ENCODE measurements around the gene BCAS3.

Gene BCAS3

GRCh38 chr17:61260071-61260797 is 582.6 kb downstream of the BCAS3 start:
- DNase-seq (ENCODE audit: low spot score), result no peak

GRCh38 chr17:61261001-61261637 is 583.5 kb downstream of the BCAS3 start:
- no peak for DNase-seq (ENCODE audit: low spot score)

- no peak for DNase-seq (ENCODE audit: low spot score)
Observed at GRCh38 chr17:61265397-61265796, 587.7 kb downstream of the BCAS3 start.

- no peak for DNase-seq (ENCODE audit: low spot score)
Observed at GRCh38 chr17:61267847-61268246, 590.2 kb downstream of the BCAS3 start.

GRCh38 chr17:61275395-61275794 is 597.7 kb downstream of the BCAS3 start:
- no peak for DNase-seq (ENCODE audit: low spot score)

DNA sequence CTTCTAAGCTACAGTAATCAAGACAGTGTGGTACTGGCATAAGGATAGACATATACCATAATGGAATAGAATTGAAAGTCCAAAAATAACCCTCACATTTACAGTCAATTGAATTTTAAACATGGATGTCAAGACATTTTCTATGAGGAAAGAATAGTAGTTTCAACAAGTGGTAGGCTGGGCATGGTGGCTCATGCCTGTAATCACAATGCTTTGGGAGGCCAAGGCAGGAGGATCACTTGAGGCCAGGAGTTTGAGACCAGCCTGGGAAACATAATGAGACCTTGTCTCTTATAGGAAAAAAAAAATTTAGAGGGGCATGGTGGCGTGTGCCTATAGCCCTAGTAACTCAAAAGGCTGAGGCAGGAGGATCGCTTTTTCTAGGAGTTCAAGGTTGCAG is 599.2 kb downstream of the BCAS3 start:
- DNase-seq (ENCODE audit: low spot score), result no peak

DNA sequence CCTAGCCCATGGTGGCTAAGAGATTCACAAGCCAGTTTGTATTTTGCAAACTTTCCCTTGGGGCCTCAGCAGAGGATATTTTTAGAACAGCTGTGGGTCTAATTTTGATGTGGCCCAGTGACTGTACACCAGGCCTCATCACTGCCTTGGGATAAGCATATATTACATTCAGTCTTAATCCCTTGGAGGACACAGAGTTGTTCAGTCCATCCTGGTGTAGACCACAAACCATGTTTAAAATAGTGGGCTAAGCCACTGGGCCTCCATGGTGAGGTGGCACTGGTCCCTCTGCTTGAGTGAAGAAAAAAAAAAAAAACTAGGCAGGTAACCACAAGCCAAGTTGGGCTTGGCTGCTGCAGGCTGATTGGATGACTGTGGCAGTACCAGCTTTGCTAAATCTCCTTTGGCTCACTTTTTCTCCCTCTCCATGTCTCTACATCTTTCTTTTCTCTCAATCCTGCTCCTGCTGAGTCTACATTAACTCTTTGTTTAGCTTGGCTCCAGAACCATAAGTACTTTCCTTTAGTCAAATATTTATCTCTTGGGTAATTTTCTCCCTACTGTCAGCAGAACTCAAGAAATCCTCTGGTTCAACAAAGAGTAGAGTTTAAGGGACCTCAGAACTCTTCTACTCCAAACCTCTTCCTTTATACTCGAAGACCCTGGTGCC is 602.0 kb downstream of the BCAS3 start:
- DNase-seq (ENCODE audit: low spot score), result no peak

GRCh38 chr17:61280338-61280737 is 602.7 kb downstream of the BCAS3 start:
- DNase-seq (ENCODE audit: low spot score), result no peak

GRCh38 chr17:61280851-61281250 is 603.2 kb downstream of the BCAS3 start:
- DNase-seq (ENCODE audit: low spot score), result no peak

DNA sequence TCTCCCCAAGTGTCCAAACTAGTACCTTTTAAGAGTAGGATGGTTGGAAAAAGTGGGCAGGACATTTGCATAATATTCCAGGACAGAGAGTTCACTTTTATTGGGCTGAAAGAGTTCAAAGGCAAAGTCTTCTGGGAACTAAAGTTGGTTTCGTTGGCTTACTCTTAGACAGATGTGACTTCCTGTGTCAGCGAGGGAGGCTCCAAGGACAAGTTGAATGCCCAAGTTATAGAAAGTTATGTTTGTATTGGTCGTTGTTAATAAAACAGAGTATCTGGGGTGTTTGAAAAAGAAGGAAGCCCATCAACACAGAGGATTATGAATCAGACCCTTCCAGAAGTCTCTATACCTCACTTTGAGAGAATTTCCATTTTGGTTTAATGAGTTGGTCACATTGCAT is 604.7 kb downstream of the BCAS3 start:
- DNase-seq (ENCODE audit: low spot score), result no peak

DNA sequence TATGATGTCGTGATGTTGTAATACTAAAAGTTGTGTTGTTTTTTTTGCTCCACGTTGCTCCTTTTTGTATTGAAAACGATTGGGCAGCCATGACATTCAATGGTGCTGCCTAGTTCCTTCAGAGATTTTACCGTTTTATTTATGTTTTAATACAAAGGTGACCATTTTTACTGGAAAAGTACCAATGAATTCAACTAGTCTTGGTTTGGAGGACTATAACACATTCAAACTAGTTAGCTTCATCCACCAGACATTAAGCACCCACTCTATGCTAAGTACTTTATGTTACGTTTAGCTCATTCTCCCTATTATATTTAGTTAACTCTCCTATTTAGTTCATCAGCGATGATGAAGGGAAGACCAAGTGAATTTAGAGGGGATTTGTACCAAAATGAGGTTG is 605.4 kb downstream of the BCAS3 start:
- no peak for DNase-seq (ENCODE audit: low spot score)

- no peak for DNase-seq (ENCODE audit: low spot score)
Observed at GRCh38 chr17:61284174-61284573, 606.5 kb downstream of the BCAS3 start.

GRCh38 chr17:61284746-61285145 is 607.1 kb downstream of the BCAS3 start:
- DNase-seq (ENCODE audit: low spot score), result no peak

- DNase-seq (ENCODE audit: low spot score), result no peak
Observed at GRCh38 chr17:61285526-61286320, 608.1 kb downstream of the BCAS3 start.

DNA sequence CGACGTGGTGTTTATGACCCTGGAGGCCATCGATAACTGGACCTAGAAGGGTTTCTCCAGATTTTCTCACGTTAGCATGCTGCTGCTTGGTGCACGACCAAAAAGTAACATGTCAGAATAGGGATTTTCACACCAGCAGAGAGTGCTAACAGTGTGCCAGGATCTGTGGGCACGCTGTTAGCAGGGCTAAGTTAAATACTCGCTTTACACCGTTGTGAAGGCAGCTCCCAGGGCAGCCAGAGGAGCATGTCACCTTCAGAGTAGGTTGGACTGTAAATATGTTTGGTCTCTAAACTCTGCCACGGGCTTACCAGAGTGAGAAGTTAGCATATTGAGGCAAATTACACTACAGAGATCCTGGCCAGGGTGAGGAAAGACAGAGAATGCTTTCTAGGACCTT is 608.8 kb downstream of the BCAS3 start:
- DNase-seq (ENCODE audit: low spot score), result no peak

- DNase-seq (ENCODE audit: low spot score), result no peak
Observed at GRCh38 chr17:61289408-61290385, 612.0 kb downstream of the BCAS3 start.

GRCh38 chr17:61291451-61292285 is 614.0 kb downstream of the BCAS3 start:
- no peak for DNase-seq (ENCODE audit: low spot score)

- DNase-seq (ENCODE audit: low spot score), result no peak
Observed at GRCh38 chr17:61294286-61294685, 616.6 kb downstream of the BCAS3 start.

DNA sequence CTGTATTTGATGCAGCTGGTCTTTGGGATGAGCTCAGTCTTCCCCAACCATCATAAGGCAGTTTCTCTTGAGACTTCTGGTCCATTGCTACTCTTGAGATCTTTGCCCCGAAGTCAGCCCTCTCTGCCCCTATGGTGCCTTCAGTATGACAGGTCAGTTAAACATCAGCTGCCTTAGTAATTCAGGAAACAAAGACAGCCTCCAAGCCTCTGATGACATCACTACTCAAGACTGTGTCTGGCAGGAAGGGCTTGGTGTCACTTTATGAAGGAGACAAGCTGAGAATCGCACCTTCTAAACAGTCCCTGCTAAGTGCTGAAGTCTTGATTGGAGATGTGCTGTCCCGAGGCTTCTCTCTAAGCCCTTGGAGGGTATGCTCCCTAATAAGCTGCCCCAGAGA is 617.1 kb downstream of the BCAS3 start:
- DNase-seq (ENCODE audit: low spot score), result no peak

DNA sequence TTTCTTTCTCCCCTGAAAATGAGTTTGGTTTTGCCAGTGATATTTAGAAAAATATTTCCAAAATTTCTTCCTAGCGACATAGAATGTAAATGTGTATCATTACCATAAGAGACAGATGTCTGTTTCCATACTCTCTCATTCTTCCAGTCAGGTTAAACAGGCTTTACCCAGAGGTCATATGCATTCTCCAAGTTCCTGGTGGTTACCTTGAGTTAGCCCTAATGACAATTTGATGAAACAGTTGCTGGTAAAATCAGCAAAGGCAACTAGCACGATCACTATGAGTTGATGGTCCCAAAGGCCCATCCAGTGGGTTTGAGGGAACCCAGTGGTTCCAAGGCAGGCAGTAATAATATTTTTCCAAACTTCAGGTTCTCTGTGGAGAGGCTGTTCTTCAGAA is 618.4 kb downstream of the BCAS3 start:
- DNase-seq (ENCODE audit: low spot score), result no peak

Measured in D341Med (cell line).